Right atrium auricular region (tissue), 2 donors: Measurements from ENCODE around the gene IP6K2. TPM values are rescaled to one million over a fixed set of nuclear protein-coding genes. Genes with fewer than 3 reads are reported as not detected.

Source experiments
- DNase-seq: peaks from one replicate; pipeline ENCODE4 v3.0.0-alpha.2; 2019; ENCODE audit warnings: low spot score
- H3K27ac ChIP-seq, 2 donors: fragments of 200-600 bp; sonication (generic); 1 replicate in 1 of 2; 2 replicates in 1 of 2; pipeline ENCODE4 v1.5.1; 2016 to 2019
- H3K27me3 ChIP-seq, 2 donors: fragments of 200-600 bp; sonication (generic); one replicate each; pipeline versions ENCODE4 v1.5.1 to v1.6.0; 2017 to 2019
- H3K36me3 ChIP-seq: fragments of 200-600 bp; sonication (generic); one replicate; pipeline ENCODE4 v1.5.1; 2016
- H3K4me1 ChIP-seq, 2 donors: fragments of 200-600 bp; sonication (generic); one replicate each; pipeline versions ENCODE4 v1.5.1 to v1.6.0; 2017 to 2019
- H3K4me3 ChIP-seq, 2 donors: fragments of 200-600 bp; sonication (generic); 1 replicate in 1 of 2; 2 replicates in 1 of 2; pipeline ENCODE4 v1.5.1; 2017 to 2019; ENCODE audit warnings: mild to moderate bottlenecking in 1 of 2, moderate library complexity in 1 of 2
- H3K9me3 ChIP-seq, 2 donors: fragments of 200-600 bp; sonication (generic); one replicate each; pipeline ENCODE4 v1.5.1; 2019
- CTCF ChIP-seq, 2 donors: fragments of 200-600 bp; sonication (generic); IDR thresholded peaks; one replicate each; pipeline ENCODE4 v1.5.1; 2019; ENCODE audit warnings: antibody characterized with exemption in 2 of 2
- microRNA-seq, 2 donors: library from miRNA; unstranded; fragments of <30 nt; microRNA quantifications; one replicate each; pipeline ENCODE4, GENCODE V29; 2016 to 2017; ENCODE audit warnings: borderline number of aligned reads in 2 of 2, borderline replicate concordance in 1 of 2
- total RNA-seq, 2 donors: library from RNA; depleted of rRNA; stranded (reverse); fragments of >200 nt; gene quantifications; one replicate each; pipeline ENCODE4 v1.1.0, GENCODE V29; 2016

Gene IP6K2
- total RNA-seq, 2 donors from 2014 or later: 35.7 to 39.6 TPM

GRCh38 chr3:48639944-48640606, 76.9 kb downstream of the IP6K2 start:
- H3K36me3 ChIP-seq: no peaks in the 10 kb centered on the region
- H3K27ac ChIP-seq: no peak overlapping the region
- DNase-seq: no peak
- H3K4me1 ChIP-seq: peaks cover 0 to 14% of the 10 kb centered on the region in 2 donors
- H3K27me3 ChIP-seq: no peaks in the 10 kb centered on the region
- TF ChIP-seq CTCF (IDR thresholded peaks at IDR 0.05): no peak
- no peak overlapping the region for H3K4me3 ChIP-seq
- H3K9me3 ChIP-seq: no peaks in the 10 kb centered on the region

Small RNA genes within 50 kb of the gene (microRNA-seq; reads per million reads assigned to microRNA genes)
- 0 reads per million in 2 donors for gene MIR4793

Other genes starting within 250 kb of the IP6K2 start
- 100 to 1,000 TPM in 1 of 2 donors, 10 to 100 TPM in 1; 66.9 to 120 TPM for gene SHISA5, start 213.0 kb downstream of the IP6K2 start, total RNA-seq
- gene PFKFB4, start 160.4 kb downstream of the IP6K2 start, total RNA-seq: 1 to 10 TPM in 1 of 2 donors, under 1 TPM in 1; 0.59 to 1.2 TPM
- not detected for gene UCN2, start 153.4 kb downstream of the IP6K2 start, total RNA-seq
- 1 to 10 TPM; 1.9 to 2.6 TPM for gene COL7A1, start 121.9 kb downstream of the IP6K2 start, total RNA-seq
- gene UQCRC1, start 107.6 kb downstream of the IP6K2 start, total RNA-seq: 100 to 1,000 TPM; 847 to 948 TPM
- not detected for gene TMEM89, start 95.5 kb downstream of the IP6K2 start, total RNA-seq
- gene SLC26A6, start 81.8 kb downstream of the IP6K2 start, total RNA-seq: 10 to 100 TPM in 1 of 2 donors, 1 to 10 TPM in 1; 9.6 to 10.1 TPM
- gene CELSR3, start 54.3 kb downstream of the IP6K2 start, total RNA-seq: under 1 TPM; 0.11 to 0.59 TPM
- 10 to 100 TPM; 51.7 to 97.7 TPM for gene NCKIPSD, start 31.3 kb downstream of the IP6K2 start, total RNA-seq
- 10 to 100 TPM; 26.8 to 28.5 TPM for gene PRKAR2A, start 130.7 kb upstream of the IP6K2 start, total RNA-seq
- gene SLC25A20, start 181.7 kb upstream of the IP6K2 start, total RNA-seq: 10 to 100 TPM; 58.8 to 67.7 TPM
- gene ARIH2, start 201.6 kb upstream of the IP6K2 start, total RNA-seq: 100 to 1,000 TPM; 135 to 140 TPM